Subcutaneous abdominal adipose tissue (tissue), 5 donors: Measurements from ENCODE around the gene SCGB1C1.

ENCODE experiments used
- H3K27ac ChIP-seq: one replicate; pipeline ENCODE4 v1.7.0; 2013; ENCODE audit warnings: low read depth, mild to moderate bottlenecking, inconsistent platforms, low read length, moderate library complexity
- H3K27me3 ChIP-seq, 5 donors: one replicate each; pipeline ENCODE4 v1.7.0; 2013; ENCODE audit warnings: low read length in 5 of 5, inconsistent platforms in 1 of 5; ENCODE audit not compliant: control insufficient read depth in 5 of 5, insufficient read depth in 4 of 5
- H3K36me3 ChIP-seq, 5 donors: one replicate each; pipeline ENCODE4 v1.7.0; 2013; ENCODE audit warnings: low read length in 5 of 5; ENCODE audit not compliant: control insufficient read depth in 5 of 5, insufficient read depth in 5 of 5
- H3K4me1 ChIP-seq, 5 donors: one replicate each; pipeline ENCODE4 v1.7.0; 2013; ENCODE audit warnings: low read length in 5 of 5, mild to moderate bottlenecking in 3 of 5, moderate library complexity in 1 of 5; ENCODE audit not compliant: control insufficient read depth in 5 of 5, insufficient read depth in 5 of 5
- H3K4me3 ChIP-seq, 5 donors: one replicate each; pipeline ENCODE4 v1.7.0; 2013; ENCODE audit warnings: low read length in 5 of 5, low read depth in 1 of 5
- H3K9ac ChIP-seq, 5 donors: one replicate each; pipeline ENCODE4 v1.7.0; 2013; ENCODE audit warnings: low read length in 5 of 5, mild to moderate bottlenecking in 4 of 5, moderate library complexity in 3 of 5
- H3K9me3 ChIP-seq, 5 donors: one replicate each; pipeline ENCODE4 v1.7.0; 2013; ENCODE audit warnings: low read length in 5 of 5; ENCODE audit not compliant: control insufficient read depth in 5 of 5
- donor health status: healthy.
- donor health status: healthy.
- donor health status: healthy.
- donor health status: healthy.
- donor health status: healthy.

The SCGB1C1 gene

GRCh38 chr11:205221-206001 is 12.5 kb downstream of the SCGB1C1 start:
- Histone ChIP-seq H3K4me1 (peaks cover 28 to 65% (median 57%) of the 10 kb centered on the region in 5 donors), H3K4me3 (peak overlapping the region; percentile 79 to 97 (median 91)), H3K9ac (peak overlapping the region in 2 of 5 donors; percentile 10 to 97), H3K27me3 (peaks cover 0 to 2% (median 0%) of the 10 kb centered on the region in 5 donors), H3K36me3 (peaks cover 0 to 50% (median 44%) of the 10 kb centered on the region in 5 donors), H3K27ac (no peak overlapping the region), H3K9me3 (no peaks in the 10 kb centered on the region)

DNA sequence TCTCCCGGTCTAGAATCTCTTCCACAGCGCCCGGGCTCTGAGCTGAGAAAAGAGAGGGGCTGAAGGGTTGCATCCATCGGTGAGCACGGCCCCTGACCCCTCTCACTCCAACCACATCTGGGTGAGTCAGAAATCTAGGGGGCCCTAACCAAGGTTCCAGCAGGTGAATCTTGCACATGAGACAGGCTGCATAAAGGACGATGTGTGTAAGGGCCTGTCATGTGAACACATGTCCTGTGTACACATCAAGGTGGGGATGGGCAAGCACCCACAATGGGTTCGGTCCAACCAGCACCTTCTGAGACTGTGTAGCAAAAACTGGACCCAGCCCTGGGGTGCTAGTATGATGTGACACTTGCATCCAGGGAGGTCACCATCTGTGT is 13.1 kb downstream of the SCGB1C1 start:
- peak overlapping the region; percentile 79 to 97 (median 91) for H3K4me3 ChIP-seq
- peak overlapping the region; percentile 97 for H3K27ac ChIP-seq
- H3K9ac ChIP-seq = peak overlapping the region; percentile 89 to 97 (median 96)
- peaks cover 0 to 2% (median 0%) of the 10 kb centered on the region in 5 donors for H3K27me3 ChIP-seq
- H3K36me3 ChIP-seq = peaks cover 0 to 50% (median 47%) of the 10 kb centered on the region in 5 donors
- H3K9me3 ChIP-seq = no peaks in the 10 kb centered on the region
- H3K4me1 ChIP-seq = peaks cover 28 to 71% (median 63%) of the 10 kb centered on the region in 5 donors

DNA sequence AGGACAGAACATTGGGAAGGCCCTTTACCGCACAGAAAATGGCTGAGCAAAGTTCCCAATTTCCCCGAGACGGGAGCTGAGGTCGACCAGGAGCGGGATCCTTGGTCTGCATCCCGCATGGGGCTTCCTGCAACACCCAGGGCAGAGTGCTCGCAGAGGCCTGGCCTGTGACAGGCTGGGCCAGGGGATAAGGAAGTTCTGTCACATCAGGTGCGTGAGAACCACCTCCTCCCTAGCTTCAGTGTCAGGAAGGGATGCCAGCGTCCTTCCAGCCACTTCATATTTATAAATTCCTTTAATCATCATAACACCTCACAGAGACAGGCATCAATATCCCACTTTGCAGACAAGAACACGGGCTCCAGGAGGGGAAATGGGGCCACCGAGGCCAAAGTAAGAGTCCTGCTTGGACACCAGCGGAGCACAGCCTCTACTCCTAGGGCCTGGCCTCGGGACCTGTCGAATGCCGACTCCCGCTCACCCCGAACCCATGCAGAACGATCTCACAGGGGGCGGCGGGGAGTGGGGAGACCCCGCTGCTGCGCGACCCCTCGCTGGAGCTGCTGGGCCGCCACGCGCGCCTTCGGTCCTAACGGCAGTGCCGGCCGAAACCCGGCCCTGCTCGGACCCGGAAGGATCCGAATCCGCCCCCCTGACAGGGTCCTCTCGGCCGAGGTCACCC is 13.8 kb downstream of the SCGB1C1 start:
- Histone ChIP-seq H3K9ac (peak overlapping the region; percentile 89 to 97 (median 96)), H3K9me3 (no peaks in the 10 kb centered on the region), H3K4me1 (peaks cover 28 to 76% (median 61%) of the 10 kb centered on the region in 5 donors), H3K27me3 (peaks cover 0 to 2% (median 0%) of the 10 kb centered on the region in 5 donors), H3K4me3 (peak overlapping the region; percentile 79 to 97 (median 91)), H3K27ac (peak overlapping the region; percentile 97), H3K36me3 (peaks cover 0 to 53% (median 52%) of the 10 kb centered on the region in 5 donors)

- peak within 1 kb of the TSS; percentile 89 to 97 (median 96) for H3K9ac ChIP-seq
- H3K27ac ChIP-seq = peak within 1 kb of the TSS; percentile 97
- H3K4me1 ChIP-seq = peaks cover 28 to 76% (median 60%) of the 10 kb centered on the region in 5 donors
These were observed 14.5 kb downstream of the SCGB1C1 start, which contains the start of the genes BET1L and RIC8A for GRCh38 chr11:207208-207862. Gene BET1L (minus strand): TSS chr11:207399. CDS start chr11:207321, 78 bp downstream. Gene RIC8A (plus strand): TSS chr11:207708. CDS start chr11:208855, 1,147 bp downstream.

DNA sequence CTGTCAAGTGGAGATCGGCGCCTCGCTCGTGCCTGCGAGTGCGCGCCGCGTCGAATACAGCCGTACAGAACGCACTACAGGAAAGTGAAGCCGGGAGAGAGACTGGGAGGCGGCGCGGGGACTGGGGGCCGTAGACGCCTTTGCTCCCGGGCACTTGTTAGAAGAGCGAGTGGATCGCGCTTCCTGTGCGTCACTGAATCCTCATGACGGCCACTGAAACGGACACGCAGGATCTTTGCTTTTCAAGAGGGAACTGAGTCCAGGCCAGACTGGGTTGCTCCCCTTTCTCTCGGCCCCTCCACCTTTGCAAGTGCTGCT is 14.9 kb downstream of the SCGB1C1 start:
- peak overlapping the region; percentile 63 to 97 (median 90) for H3K9ac ChIP-seq
- no peaks in the 10 kb centered on the region for H3K9me3 ChIP-seq
- H3K4me1 ChIP-seq = peaks cover 28 to 71% (median 60%) of the 10 kb centered on the region in 5 donors
- H3K27ac ChIP-seq = peak overlapping the region; percentile 97
- H3K36me3 ChIP-seq = peaks cover 0 to 63% (median 59%) of the 10 kb centered on the region in 5 donors
- peak overlapping the region; percentile 79 to 99 (median 91) for H3K4me3 ChIP-seq
- H3K27me3 ChIP-seq = peaks cover 0 to 2% (median 0%) of the 10 kb centered on the region in 5 donors

More at GRCh38 chr11:207208-207862, 14.5 kb downstream of the SCGB1C1 start, which contains the start of the genes BET1L and RIC8A:
- H3K9me3 ChIP-seq = no peaks in the 10 kb centered on the region
- H3K27me3 ChIP-seq = peaks cover 0 to 2% (median 0%) of the 10 kb centered on the region in 5 donors
- peak within 1 kb of the TSS; percentile 79 to 99 (median 91) for H3K4me3 ChIP-seq
- peaks cover 0 to 60% (median 58%) of the 10 kb centered on the region in 5 donors for H3K36me3 ChIP-seq

DNA sequence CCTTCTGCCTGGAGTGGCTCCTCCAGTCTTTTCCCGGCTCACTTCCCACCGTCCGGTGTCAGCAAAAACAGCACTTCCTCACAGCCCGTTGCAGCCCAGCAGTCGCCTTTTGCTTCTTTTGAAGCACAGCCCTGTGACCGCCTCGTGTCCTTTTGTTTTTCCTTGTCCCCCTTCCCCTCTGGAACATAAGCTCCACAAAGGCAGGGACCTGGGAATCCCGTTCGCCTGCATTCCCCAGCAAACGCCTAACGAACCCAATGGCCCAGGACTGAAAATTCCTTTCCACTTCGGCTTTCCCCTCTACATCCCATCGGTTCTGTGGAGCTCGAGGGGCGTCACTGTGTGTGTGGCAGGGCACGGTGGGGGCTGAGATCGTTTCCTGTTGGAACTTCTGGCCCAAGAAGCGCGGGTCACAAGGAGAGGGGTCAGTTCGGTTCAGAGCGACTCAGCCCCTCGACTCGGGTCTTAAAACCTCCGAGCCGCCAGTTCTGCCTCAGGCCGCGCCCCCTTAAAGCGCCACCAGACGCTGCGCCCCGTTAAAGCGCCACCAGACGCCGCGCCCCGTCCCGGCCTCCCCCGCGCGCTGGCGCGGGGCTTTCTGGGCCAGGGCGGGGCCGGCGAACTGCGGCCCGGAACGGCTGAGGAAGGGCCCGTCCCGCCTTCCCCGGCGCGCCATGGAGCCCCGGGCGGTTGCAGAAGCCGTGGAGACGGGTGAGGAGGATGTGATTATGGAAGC is 15.5 kb downstream of the SCGB1C1 start:
- H3K27ac ChIP-seq = peak overlapping the region; percentile 97
- H3K4me3 ChIP-seq = peak overlapping the region; percentile 79 to 99 (median 91)
- H3K9me3 ChIP-seq = no peaks in the 10 kb centered on the region
- H3K9ac ChIP-seq = peak overlapping the region; percentile 63 to 97 (median 90)
- peaks cover 28 to 71% (median 60%) of the 10 kb centered on the region in 5 donors for H3K4me1 ChIP-seq
- peaks cover 0 to 63% (median 60%) of the 10 kb centered on the region in 5 donors for H3K36me3 ChIP-seq
- peaks cover 0 to 2% (median 0%) of the 10 kb centered on the region in 5 donors for H3K27me3 ChIP-seq

DNA sequence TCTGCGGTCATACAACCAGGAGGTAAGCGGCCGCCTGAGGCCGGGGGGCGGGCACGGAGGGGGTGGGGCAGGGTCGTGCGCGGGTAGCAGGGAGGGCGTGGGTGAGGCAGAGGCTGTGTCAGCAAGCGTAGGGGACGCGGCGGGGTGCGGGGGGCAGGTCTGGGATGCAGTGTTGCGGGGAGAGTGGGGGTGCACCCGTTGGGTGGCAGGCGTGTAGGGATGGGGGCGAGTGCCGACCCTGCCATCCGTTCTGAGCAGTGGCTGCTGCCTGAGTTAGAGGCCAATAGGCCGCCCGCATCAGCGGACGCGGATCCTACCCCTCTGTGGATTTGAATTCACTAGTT is 16.0 kb downstream of the SCGB1C1 start:
- Histone ChIP-seq H3K27me3 (peaks cover 0 to 2% (median 0%) of the 10 kb centered on the region in 5 donors), H3K27ac (peak overlapping the region; percentile 97), H3K9ac (peak overlapping the region; percentile 38 to 97 (median 83)), H3K9me3 (no peaks in the 10 kb centered on the region), H3K36me3 (peaks cover 0 to 60% (median 59%) of the 10 kb centered on the region in 5 donors), H3K4me1 (peaks cover 28 to 66% (median 56%) of the 10 kb centered on the region in 5 donors), H3K4me3 (peak overlapping the region; percentile 77 to 97 (median 84))

GRCh38 chr11:209275-210121 is 16.6 kb downstream of the SCGB1C1 start:
- Histone ChIP-seq H3K4me1 (peaks cover 28 to 60% (median 51%) of the 10 kb centered on the region in 5 donors), H3K9me3 (no peaks in the 10 kb centered on the region), H3K9ac (peak overlapping the region; percentile 38 to 90 (median 83)), H3K4me3 (peak overlapping the region; percentile 77 to 97 (median 84)), H3K27me3 (peaks cover 0 to 2% (median 0%) of the 10 kb centered on the region in 5 donors), H3K36me3 (peaks cover 0 to 60% (median 59%) of the 10 kb centered on the region in 5 donors), H3K27ac (peak overlapping the region; percentile 97)
